VCaP (cell line): ENCODE results near the gene CLIP4.

Experiments used
- H3K27ac ChIP-seq: fragments of 450-650 bp; 2 replicates; pipeline ENCODE4 v1.5.1; 2017
- TF ChIP-seq, protein P1 (sequence below): fragments of 450-650 bp; conservative IDR thresholded peaks from 2 replicates; pipeline ENCODE4 v1.5.1; 2017; ENCODE audit warnings: mild to moderate bottlenecking, moderate library complexity

Gene CLIP4

DNA sequence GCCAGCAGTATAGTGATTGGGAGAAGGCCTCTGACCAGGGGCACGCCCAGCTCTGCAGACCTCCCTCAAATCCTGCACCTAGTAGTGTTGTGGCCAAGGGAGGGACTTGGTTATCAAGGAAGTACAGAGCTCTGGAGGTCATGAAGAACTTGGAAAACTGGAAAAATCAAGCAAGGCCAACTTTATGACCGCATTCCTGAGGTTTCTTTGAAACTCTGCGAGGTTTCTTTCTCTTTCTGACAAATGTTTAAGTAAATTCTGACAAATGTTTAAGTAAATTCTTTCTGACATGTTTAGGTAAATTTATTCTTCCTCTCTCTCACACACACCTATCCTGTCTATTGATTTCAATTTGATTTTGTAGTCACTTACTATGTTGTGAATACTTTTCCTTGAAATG, 31.0 kb downstream of the CLIP4 start:
- no peak overlapping the region for H3K27ac ChIP-seq
- TF ChIP-seq, protein P1, sequence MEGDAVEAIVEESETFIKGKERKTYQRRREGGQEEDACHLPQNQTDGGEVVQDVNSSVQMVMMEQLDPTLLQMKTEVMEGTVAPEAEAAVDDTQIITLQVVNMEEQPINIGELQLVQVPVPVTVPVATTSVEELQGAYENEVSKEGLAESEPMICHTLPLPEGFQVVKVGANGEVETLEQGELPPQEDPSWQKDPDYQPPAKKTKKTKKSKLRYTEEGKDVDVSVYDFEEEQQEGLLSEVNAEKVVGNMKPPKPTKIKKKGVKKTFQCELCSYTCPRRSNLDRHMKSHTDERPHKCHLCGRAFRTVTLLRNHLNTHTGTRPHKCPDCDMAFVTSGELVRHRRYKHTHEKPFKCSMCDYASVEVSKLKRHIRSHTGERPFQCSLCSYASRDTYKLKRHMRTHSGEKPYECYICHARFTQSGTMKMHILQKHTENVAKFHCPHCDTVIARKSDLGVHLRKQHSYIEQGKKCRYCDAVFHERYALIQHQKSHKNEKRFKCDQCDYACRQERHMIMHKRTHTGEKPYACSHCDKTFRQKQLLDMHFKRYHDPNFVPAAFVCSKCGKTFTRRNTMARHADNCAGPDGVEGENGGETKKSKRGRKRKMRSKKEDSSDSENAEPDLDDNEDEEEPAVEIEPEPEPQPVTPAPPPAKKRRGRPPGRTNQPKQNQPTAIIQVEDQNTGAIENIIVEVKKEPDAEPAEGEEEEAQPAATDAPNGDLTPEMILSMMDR = no peak

DNA sequence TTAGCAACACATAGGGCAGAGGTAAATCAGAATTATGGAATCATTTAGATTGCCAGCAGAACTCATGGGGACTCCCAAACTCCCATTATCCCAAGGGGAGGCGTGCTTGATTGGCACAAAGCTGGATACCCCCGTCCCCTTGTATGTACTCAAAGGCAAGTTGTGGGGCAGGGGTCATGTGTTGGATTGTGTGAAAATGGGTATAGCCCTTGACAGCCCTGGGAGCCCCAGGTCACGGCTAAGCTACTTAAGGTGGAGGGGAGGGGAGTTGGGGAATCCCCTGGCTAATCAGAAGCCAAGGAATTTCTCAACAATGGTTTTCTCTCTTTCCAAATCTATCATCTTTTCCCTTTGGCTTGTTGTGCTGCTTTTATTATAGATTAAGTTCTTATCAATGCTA, 32.7 kb downstream of the CLIP4 start:
- TF ChIP-seq, protein P1 = no peak

DNA sequence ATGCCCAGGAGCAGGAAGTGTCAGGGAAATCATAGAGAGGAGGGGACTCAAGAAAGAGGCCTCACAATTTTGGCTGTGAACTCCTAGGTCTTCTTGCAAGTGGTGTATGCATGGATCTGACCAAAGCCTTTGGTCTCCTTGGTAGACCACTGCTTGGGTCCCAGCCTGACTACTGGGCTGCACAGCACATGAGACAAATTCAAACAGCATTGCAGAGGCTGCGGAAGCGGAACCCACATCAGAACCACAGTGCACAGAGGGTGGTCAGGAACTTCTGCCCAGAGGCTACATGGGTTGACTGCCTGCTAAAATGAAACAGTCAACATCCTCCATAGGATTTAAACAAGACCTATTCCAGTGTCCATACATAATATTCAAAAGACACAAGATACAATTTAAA, 39.4 kb downstream of the CLIP4 start:
- TF ChIP-seq, protein P1 = no peak
- H3K27ac ChIP-seq = no peak overlapping the region

More for the DNA sequence above, 32.7 kb downstream of the CLIP4 start:
- no peak overlapping the region for H3K27ac ChIP-seq

DNA sequence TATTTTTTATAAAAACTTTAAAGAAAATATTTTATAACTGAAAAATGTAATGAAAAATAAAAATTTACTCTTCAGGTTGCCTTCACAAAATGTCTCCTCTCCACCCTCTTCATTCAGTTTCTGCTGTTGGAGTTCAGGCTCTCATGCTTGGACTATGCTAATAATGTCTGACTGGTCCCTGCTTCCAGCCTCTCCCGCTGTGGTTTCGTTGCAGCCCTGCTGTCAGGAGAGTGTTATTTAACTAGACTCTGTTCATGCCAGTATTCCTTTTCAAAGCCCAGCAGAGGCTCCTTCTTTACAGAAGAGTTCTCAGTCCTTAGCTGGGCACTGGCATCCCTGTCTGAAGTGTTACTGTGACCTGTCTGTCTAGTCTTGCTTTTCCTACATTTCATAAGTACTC, 40.4 kb downstream of the CLIP4 start:
- TF ChIP-seq, protein P1 = no peak

DNA sequence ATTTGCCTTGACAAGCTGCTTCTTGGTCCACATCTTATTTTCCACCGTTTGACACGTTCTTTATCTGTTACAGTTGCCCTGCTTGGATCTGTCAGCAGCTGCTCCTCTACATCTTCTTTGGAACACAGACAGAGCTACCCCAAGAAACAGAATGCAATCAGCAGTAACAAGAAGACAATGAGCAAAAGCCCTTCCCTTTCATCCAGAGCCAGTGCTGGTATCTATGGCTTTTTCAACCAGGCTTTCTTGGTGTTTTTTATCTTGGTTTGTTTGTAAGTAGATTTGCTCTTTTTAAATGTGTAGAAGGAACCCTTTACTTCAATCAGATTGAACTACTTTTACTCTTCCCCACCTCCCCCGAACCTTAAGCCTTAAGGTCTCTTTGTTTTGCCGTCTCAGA, 41.9 kb downstream of the CLIP4 start:
- TF ChIP-seq, protein P1 = no peak
- no peak overlapping the region for H3K27ac ChIP-seq

More for the DNA sequence above, 40.4 kb downstream of the CLIP4 start:
- H3K27ac ChIP-seq = no peak overlapping the region

DNA sequence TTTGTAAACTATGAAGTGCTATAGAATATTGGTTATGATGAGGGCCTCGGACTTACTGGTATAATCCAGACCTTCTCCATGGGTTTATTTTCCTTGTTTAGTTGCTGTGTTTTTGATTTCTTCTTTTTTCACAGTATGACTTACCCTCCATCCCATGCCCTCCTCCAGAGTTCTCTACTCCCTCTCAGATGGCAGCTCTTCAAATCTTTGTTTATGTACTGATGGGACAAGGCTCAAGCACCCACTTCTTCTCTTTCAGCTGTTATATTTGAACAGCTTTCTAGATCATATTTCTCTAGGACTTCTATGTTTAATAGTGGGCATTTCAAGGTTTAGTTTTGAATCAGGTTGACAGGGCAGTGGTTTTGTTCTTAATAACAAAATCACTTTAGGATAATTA, 43.9 kb downstream of the CLIP4 start:
- H3K27ac ChIP-seq = no peak overlapping the region
- TF ChIP-seq, protein P1 = no peak

DNA sequence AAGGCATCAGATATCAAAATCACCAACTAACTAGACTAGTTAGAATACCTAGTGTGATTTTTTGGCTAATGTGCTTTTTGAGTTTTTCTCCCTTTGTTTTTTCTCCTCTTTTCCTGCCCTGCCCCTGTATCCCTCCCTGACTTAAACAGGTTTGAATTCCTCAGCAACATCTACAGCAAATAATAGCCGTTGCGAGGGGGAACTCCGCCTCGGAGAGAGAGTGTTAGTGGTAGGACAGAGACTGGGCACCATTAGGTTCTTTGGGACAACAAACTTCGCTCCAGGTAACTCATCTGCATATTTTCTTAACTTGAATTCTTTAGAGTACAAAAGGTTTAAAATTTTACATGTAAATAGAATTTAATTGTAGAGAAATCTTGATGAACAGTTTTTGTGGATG, 45.0 kb downstream of the CLIP4 start:
- TF ChIP-seq, protein P1 = no peak
- H3K27ac ChIP-seq = no peak overlapping the region
